Esophagus muscularis mucosa (tissue), 4 donors: ENCODE data around the gene TPX2. TPM values are rescaled to one million over a fixed set of nuclear protein-coding genes. Genes with fewer than 3 reads are reported as not detected.

Experiments
- DNase-seq: peaks from one replicate; pipeline ENCODE4 v3.0.0-alpha.2; 2017; ENCODE audit errors: extremely low spot score
- H3K27ac ChIP-seq, 4 donors: fragments of 200-600 bp; sonication (generic); replicated peaks in 1 of 4; 1 replicate in 3 of 4; 2 replicates in 1 of 4; pipeline ENCODE4 v1.5.1; 2016 to 2019; ENCODE audit warnings: mild to moderate bottlenecking in 1 of 4
- H3K27me3 ChIP-seq, 4 donors: fragments of 200-600 bp; sonication (generic); one replicate each; pipeline versions ENCODE4 v1.5.1 to v1.6.0; 2016 to 2019
- H3K36me3 ChIP-seq, 4 donors: fragments of 200-600 bp; sonication (generic); one replicate each; pipeline ENCODE4 v1.5.1; 2016 to 2019
- H3K4me1 ChIP-seq, 4 donors: fragments of 200-600 bp; sonication (generic); one replicate each; pipeline ENCODE4 v1.5.1; 2016 to 2019
- H3K4me3 ChIP-seq, 4 donors: fragments of 200-600 bp; sonication (generic); 1 replicate in 2 of 4; 2 replicates in 2 of 4; pipeline ENCODE4 v1.5.1; 2016 to 2019; ENCODE audit warnings: mild to moderate bottlenecking in 4 of 4, moderate library complexity in 1 of 4
- H3K9me3 ChIP-seq, 4 donors: fragments of 200-600 bp; sonication (generic); 1 replicate in 3 of 4; 2 replicates in 1 of 4; pipeline ENCODE4 v1.5.1; 2016 to 2019
- EP300 ChIP-seq: sonication (generic); formaldehyde crosslinking; IDR thresholded peaks from one replicate; pipeline ENCODE4 v1.6.1; 2017; ENCODE audit warnings: antibody characterized with exemption
- POLR2A ChIP-seq: fragments of 450-650 bp; IDR thresholded peaks from one replicate; pipeline ENCODE4 v1.6.1; 2017; ENCODE audit warnings: antibody characterized with exemption, moderate library complexity, mild to moderate bottlenecking, low read depth
- POLR2AphosphoS5 ChIP-seq, 2 donors: sonication (generic); formaldehyde crosslinking; IDR thresholded peaks; one replicate each; pipeline ENCODE4 v1.6.1; 2017; ENCODE audit warnings: antibody characterized with exemption in 2 of 2
- WGBS: methylation state at CpG from one replicate; pipeline ENCODE4 v1.1.5; 2018; 5-methylcytosine and 5-hydroxymethylcytosine counted together
- intact Hi-C: fragments of 100-400 bp; cut with DNase I; formaldehyde crosslinking; loops from one replicate; pipeline ENCODE4 v1.15.1; 2023
- total RNA-seq, 4 donors: library from RNA; depleted of rRNA; stranded (reverse); fragments of >200 nt; gene quantifications; one replicate each; pipeline versions ENCODE4 v1.1.0 to v1.2.1, GENCODE V29; 2016
- TF ChIP-seq, protein P1 (sequence below), 3 experiments: fragments of 200-600 bp in 2 of 3; fragments of 450-650 bp in 1 of 3; sonication (generic) in 2 of 3; IDR thresholded peaks; one replicate each; pipeline ENCODE4 v1.5.1; 2017 to 2019; ENCODE audit warnings: antibody characterized with exemption in 3 of 3, mild to moderate bottlenecking in 2 of 3, moderate library complexity in 1 of 3

Gene TPX2
- total RNA-seq, 4 donors from 2014 or later, result under 0.01 to 1.1 (median 0.38) TPM

DNA sequence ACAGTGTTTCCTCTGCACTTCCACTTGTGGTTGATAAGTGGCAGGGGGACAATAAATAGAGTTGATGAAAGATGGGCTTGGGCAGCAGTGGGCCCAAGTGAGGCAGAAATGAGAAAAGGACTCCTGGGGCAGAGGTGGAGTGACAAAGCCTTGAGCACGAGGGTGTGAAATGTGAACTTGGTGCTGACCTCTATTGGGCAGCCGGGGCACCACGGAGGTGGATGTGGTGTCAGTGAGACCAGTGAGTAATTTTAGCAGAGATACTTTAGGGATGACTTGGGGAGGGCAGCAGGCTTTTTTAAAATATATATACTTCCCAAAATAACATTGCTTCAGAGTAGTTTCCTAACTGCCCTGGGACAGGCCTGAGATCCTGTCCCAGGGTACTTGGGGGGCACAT lies 49.5 kb downstream of the TPX2 start:
- no peak overlapping the region for H3K27ac ChIP-seq
- intact Hi-C loops, result no loop called here
- H3K9me3 ChIP-seq, result no peaks in the 10 kb centered on the region
- TF ChIP-seq, protein P1, sequence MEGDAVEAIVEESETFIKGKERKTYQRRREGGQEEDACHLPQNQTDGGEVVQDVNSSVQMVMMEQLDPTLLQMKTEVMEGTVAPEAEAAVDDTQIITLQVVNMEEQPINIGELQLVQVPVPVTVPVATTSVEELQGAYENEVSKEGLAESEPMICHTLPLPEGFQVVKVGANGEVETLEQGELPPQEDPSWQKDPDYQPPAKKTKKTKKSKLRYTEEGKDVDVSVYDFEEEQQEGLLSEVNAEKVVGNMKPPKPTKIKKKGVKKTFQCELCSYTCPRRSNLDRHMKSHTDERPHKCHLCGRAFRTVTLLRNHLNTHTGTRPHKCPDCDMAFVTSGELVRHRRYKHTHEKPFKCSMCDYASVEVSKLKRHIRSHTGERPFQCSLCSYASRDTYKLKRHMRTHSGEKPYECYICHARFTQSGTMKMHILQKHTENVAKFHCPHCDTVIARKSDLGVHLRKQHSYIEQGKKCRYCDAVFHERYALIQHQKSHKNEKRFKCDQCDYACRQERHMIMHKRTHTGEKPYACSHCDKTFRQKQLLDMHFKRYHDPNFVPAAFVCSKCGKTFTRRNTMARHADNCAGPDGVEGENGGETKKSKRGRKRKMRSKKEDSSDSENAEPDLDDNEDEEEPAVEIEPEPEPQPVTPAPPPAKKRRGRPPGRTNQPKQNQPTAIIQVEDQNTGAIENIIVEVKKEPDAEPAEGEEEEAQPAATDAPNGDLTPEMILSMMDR (IDR thresholded peaks at IDR 0.05), result no peak
- TF ChIP-seq POLR2A, result no peak
- no peak for TF ChIP-seq POLR2AphosphoS5 (IDR thresholded peaks at IDR 0.05)
- TF ChIP-seq EP300, result no peak
- 84% methylated on average over 3 of the region's 3 CpGs for WGBS
- no peaks in the 10 kb centered on the region for H3K4me1 ChIP-seq
- H3K27me3 ChIP-seq, result no peaks in the 10 kb centered on the region
- DNase-seq, result no peak
- H3K36me3 ChIP-seq, result no peaks in the 10 kb centered on the region
- no peak overlapping the region for H3K4me3 ChIP-seq

DNA sequence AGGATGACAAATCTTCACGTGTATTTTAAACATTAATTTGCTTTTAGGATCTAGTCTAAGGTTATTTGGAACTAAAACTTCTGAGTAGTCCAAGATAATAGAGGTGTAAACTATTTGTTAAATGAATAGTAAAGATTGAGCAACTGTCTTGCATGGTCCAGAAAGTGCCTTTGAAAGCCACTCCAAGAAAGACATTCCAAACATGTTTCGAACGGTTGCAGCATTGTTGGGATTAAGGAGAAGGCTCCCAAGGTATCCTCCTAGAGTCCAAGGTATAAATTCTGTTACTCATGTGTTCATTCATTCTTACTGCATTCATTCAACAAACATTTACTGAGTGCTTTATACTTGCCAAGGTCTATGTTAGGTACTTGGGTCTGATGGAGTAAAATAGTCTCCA lies 51.3 kb downstream of the TPX2 start:
- no peak overlapping the region for H3K4me3 ChIP-seq
- no peak for DNase-seq
- H3K27me3 ChIP-seq, result no peaks in the 10 kb centered on the region
- 86% methylated on average over 3 of the region's 3 CpGs for WGBS
- H3K4me1 ChIP-seq, result no peaks in the 10 kb centered on the region
- H3K27ac ChIP-seq, result no peak overlapping the region
- TF ChIP-seq, protein P1 (IDR thresholded peaks at IDR 0.05), result no peak
- TF ChIP-seq POLR2AphosphoS5 (IDR thresholded peaks at IDR 0.05) (no peak), POLR2A (no peak), EP300 (no peak)
- intact Hi-C loops, result no loop called here
- no peaks in the 10 kb centered on the region for H3K9me3 ChIP-seq
- H3K36me3 ChIP-seq, result no peaks in the 10 kb centered on the region

DNA sequence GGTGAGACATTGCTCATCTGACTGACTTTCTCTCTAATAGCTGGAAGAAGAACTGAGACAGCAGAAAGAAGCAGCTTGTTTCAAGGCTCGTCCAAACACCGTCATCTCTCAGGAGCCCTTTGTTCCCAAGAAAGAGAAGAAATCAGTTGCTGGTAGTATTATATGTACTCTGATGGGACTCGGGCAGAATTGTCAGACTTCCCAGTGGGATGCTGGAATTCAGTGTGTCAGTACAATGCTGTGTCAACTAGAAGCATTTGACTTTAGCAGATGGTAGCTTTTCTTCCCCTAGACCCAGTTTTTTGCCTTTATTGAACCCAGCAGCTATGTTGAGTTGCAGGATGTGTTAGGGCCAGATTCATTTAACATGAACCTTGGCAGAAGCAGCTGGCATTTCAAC lies 58.3 kb downstream of the TPX2 start:
- no peaks in the 10 kb centered on the region for H3K4me1 ChIP-seq
- no peak overlapping the region for H3K4me3 ChIP-seq
- H3K9me3 ChIP-seq, result no peaks in the 10 kb centered on the region
- no peaks in the 10 kb centered on the region for H3K36me3 ChIP-seq
- DNase-seq, result no peak
- H3K27me3 ChIP-seq, result no peaks in the 10 kb centered on the region
- WGBS, result 89% methylated on average over 3 of the region's 3 CpGs
- intact Hi-C loops, result no loop called here
- TF ChIP-seq EP300 (no peak), POLR2A (no peak), POLR2AphosphoS5 (IDR thresholded peaks at IDR 0.05) (no peak)
- TF ChIP-seq, protein P1 (IDR thresholded peaks at IDR 0.05), result no peak
- no peak overlapping the region for H3K27ac ChIP-seq

DNA sequence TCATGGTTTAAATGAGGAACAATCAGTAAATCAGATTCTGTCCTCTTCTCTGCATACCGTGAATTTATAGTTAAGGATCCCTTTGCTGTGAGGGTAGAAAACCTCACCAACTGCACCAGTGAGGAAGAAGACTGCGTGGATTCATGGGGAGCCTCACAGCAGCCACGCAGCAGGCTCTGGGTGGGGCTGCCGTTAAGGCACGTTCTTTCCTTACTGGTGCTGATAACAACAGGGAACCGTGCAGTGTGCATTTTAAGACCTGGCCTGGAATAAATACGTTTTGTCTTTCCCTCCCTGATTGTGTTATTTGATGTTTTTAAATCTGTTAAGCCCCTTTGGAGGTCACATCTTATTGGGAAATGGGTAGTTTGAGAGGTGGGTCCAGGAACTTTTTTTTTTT lies 62.4 kb downstream of the TPX2 start:
- intact Hi-C loops, result no loop called here
- no peaks in the 10 kb centered on the region for H3K9me3 ChIP-seq
- peaks cover 0 to 2% (median 0%) of the 10 kb centered on the region in 4 donors for H3K4me1 ChIP-seq
- no peak overlapping the region for H3K27ac ChIP-seq
- no peak for TF ChIP-seq POLR2A
- TF ChIP-seq, protein P1 (IDR thresholded peaks at IDR 0.05), result no peak
- TF ChIP-seq POLR2AphosphoS5 (IDR thresholded peaks at IDR 0.05), result no peak
- TF ChIP-seq EP300, result no peak
- DNase-seq, result no peak
- H3K36me3 ChIP-seq, result no peaks in the 10 kb centered on the region
- WGBS, result 93% methylated on average over 7 of the region's 7 CpGs
- H3K27me3 ChIP-seq, result no peaks in the 10 kb centered on the region
- H3K4me3 ChIP-seq, result no peak overlapping the region

DNA sequence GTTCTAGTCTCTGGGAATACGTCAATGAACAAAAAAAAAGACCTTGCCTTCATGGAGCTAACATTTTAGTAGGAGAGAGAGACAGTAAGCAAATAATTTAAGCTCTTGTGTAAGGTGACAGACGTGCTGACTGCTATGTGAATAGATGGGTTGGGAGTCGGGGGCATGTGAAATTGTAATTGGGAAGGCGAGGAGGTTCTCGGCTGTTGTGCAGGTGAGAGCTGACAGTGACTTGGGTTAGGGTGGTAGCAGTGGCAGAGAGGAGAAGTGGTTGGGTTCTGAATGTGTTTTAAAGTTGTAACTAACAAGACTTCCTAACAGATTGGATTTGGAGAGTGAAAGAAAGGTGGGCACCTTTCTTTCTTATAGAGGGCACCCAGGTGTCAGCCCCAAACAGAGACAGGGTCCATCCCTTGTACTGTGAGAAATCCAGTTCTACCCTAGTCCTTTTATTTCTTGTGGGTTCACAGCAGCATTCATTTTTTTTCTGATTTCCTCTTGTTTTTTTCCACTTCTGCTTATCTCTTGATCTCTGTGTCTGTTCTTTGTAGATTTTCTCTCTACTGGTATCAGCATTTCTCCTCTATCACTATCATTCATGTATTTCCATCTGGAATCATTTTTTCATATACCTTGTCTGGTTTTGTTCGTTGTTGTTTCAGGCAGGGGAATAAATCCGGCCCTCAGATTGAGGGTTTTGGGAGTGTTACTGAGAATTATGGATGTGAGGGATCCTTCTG lies 64.6 kb downstream of the TPX2 start:
- intact Hi-C loops, result no loop called here
- Histone ChIP-seq H3K9me3 (no peaks in the 10 kb centered on the region), H3K36me3 (no peaks in the 10 kb centered on the region), H3K4me3 (no peak overlapping the region), H3K27me3 (no peaks in the 10 kb centered on the region), H3K27ac (no peak overlapping the region), H3K4me1 (peaks cover 0 to 10% (median 3%) of the 10 kb centered on the region in 4 donors)
- TF ChIP-seq EP300 (no peak), POLR2AphosphoS5 (IDR thresholded peaks at IDR 0.05) (no peak), POLR2A (no peak)
- TF ChIP-seq, protein P1 (IDR thresholded peaks at IDR 0.05), result no peak
- DNase-seq, result no peak
- 92% methylated on average over 7 of the region's 7 CpGs for WGBS
